Natural killer cell (primary cell): ENCODE measurements around the gene MAVS. TPM values are rescaled to one million over a fixed set of nuclear protein-coding genes. Genes with fewer than 3 reads are reported as not detected.

Experiments
- ATAC-seq, 3 donors: fragments of 150-1000 bp in 2 of 3; fragments of 200-7000 bp in 1 of 3; cut with Tn5 transposase; 1 replicate in 1 of 3; 2 replicates in 2 of 3; pipeline ENCODE4 v1.10.0; 2021; ENCODE audit warnings: mild to moderate bottlenecking in 2 of 3, moderate library complexity in 2 of 3
- DNase-seq, 2 donors: peaks; one replicate each; pipeline versions ENCODE4 v3.0.0 to v3.0.0-alpha.2; 2013 to 2021; ENCODE audit warnings: mixed read lengths in 1 of 2
- H3K27ac ChIP-seq: one replicate; pipeline ENCODE4 v1.5.1; 2013; ENCODE audit warnings: mild to moderate bottlenecking, low read length
- H3K27me3 ChIP-seq: one replicate; pipeline ENCODE4 v1.6.1; 2013; ENCODE audit warnings: low read length; ENCODE audit not compliant: control insufficient read depth, insufficient read depth
- H3K36me3 ChIP-seq: one replicate; pipeline ENCODE4 v1.6.1; 2013; ENCODE audit warnings: low read length; ENCODE audit not compliant: control insufficient read depth, insufficient read depth
- H3K4me1 ChIP-seq: one replicate; pipeline ENCODE4 v1.6.1; 2013; ENCODE audit warnings: low read length; ENCODE audit not compliant: control insufficient read depth, insufficient read depth
- H3K4me3 ChIP-seq: one replicate; pipeline ENCODE4 v1.5.1; 2013; ENCODE audit warnings: low read length
- H3K9me3 ChIP-seq: one replicate; pipeline ENCODE4 v1.6.1; 2013; ENCODE audit warnings: low read length; ENCODE audit not compliant: control insufficient read depth, insufficient read depth
- H3K27ac Mint-ChIP-seq, 2 donors: one replicate each; pipeline ENCODE4 v1.8.0; 2022; ENCODE audit warnings: mild to moderate bottlenecking in 2 of 2, mixed read lengths in 2 of 2, moderate library complexity in 1 of 2
- H3K27me3 Mint-ChIP-seq, 2 donors: one replicate each; pipeline ENCODE4 v1.8.0; 2022; ENCODE audit warnings: low read depth in 2 of 2, mixed read lengths in 2 of 2
- H3K36me3 Mint-ChIP-seq: one replicate; pipeline ENCODE4 v1.8.0; 2022; ENCODE audit warnings: mixed read lengths
- H3K4me1 Mint-ChIP-seq, 2 donors: one replicate each; pipeline ENCODE4 v1.8.0; 2022; ENCODE audit warnings: mixed read lengths in 2 of 2
- H3K4me3 Mint-ChIP-seq: one replicate; pipeline ENCODE4 v1.8.0; 2022; ENCODE audit warnings: mild to moderate bottlenecking, moderate library complexity, mixed read lengths
- H3K9me3 Mint-ChIP-seq, 2 donors: one replicate each; pipeline ENCODE4 v1.8.0; 2022; ENCODE audit warnings: mixed read lengths in 2 of 2
- CTCF ChIP-seq: fragments of 200-600 bp; IDR thresholded peaks from one replicate; pipeline ENCODE4 v1.8.0; 2022; ENCODE audit warnings: antibody characterized with exemption
- WGBS: methylation state at CpG from one replicate; pipeline ENCODE4 v1.1.7; 2013; ENCODE audit warnings: missing lambda C conversion rate; ENCODE audit not compliant: insufficient coverage; 5-methylcytosine and 5-hydroxymethylcytosine counted together
- intact Hi-C: fragments of 100-400 bp; cut with micrococcal nuclease; formaldehyde crosslinking; loops from one replicate; pipeline ENCODE4 v1.14.2; 2022
- total RNA-seq, 4 donors: library from RNA; stranded (reverse); fragments of 120-200 nt in 1 of 4; gene quantifications; one replicate each; pipeline versions ENCODE4 v1.2.3 to v1.2.4, GENCODE V29; 2013 to 2022

The MAVS gene
- total RNA-seq, 3 donors from 2014 or later (not counting 1 experiment from before 2014, with no cell fraction given): 23.1 to 30.8 (median 26.4) TPM

DNA sequence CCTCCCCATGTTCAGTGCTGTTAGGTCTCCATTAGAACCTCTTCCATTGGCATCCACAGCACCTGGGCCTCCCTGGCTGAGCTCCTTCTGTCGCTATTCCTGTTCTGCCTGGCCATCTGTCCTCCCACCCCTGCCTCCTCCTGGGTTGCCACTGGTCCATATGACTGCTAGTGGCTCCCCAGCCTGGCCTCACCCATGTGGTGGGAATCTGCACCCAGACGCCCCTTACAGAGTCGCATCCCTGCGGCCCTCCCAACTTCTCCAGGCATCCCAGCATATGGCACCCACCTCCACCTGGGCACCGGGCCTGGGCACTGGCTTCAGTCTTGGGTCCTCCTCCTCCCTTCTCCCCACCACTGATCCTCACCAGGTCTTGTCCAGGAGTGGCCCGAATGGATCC, 42.8 kb upstream of the MAVS start:
- Mint-ChIP-seq H3K9me3 (no peaks in the 10 kb centered on the region), H3K4me3 (no peak overlapping the region), H3K27me3 (no peaks in the 10 kb centered on the region), H3K4me1 (peaks cover 26 to 62% of the 10 kb centered on the region in 2 donors), H3K27ac (peak overlapping the region in 1 of 2 donors; percentile 73), H3K36me3 (peaks cover 19% of the 10 kb centered on the region)
- Histone ChIP-seq H3K4me3 (no peak overlapping the region), H3K27me3 (no peaks in the 10 kb centered on the region), H3K9me3 (no peaks in the 10 kb centered on the region), H3K27ac (no peak overlapping the region), H3K4me1 (peaks cover 88% of the 10 kb centered on the region), H3K36me3 (peaks cover 69% of the 10 kb centered on the region)
- ATAC-seq (no peak), DNase-seq (no peak)
- WGBS: 90% methylated on average over 6 of the region's 6 CpGs
- intact Hi-C loops: no loop called here
- TF ChIP-seq CTCF: no peak

GRCh38 chr20:3804254-3804751, 42.3 kb upstream of the MAVS start:
- H3K9me3 ChIP-seq: no peaks in the 10 kb centered on the region
- H3K9me3 Mint-ChIP-seq: no peaks in the 10 kb centered on the region

DNA sequence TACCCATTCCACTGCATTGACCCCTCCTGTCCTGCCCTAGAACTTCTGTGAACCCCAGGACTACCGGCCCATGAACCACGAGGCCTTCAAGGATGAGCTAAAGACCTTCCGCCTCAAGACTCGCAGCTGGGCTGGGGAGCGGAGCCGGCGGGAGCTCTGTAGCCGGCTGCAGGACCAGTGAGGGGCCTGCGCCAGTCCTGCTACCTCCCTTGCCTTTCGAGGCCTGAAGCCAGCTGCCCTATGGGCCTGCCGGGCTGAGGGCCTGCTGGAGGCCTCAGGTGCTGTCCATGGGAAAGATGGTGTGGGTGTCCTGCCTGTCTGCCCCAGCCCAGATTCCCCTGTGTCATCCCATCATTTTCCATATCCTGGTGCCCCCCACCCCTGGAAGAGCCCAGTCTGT, 41.9 kb upstream of the MAVS start:
- H3K4me1 Mint-ChIP-seq: peaks cover 19 to 53% of the 10 kb centered on the region in 2 donors
- Histone ChIP-seq H3K4me3 (no peak overlapping the region), H3K36me3 (peaks cover 69% of the 10 kb centered on the region), H3K4me1 (peaks cover 82% of the 10 kb centered on the region), H3K27ac (no peak overlapping the region), H3K27me3 (no peaks in the 10 kb centered on the region), H3K9me3 (no peaks in the 10 kb centered on the region)
- no peaks in the 10 kb centered on the region for H3K27me3 Mint-ChIP-seq
- no peak for TF ChIP-seq CTCF
- no peaks in the 10 kb centered on the region for H3K9me3 Mint-ChIP-seq
- ATAC-seq: no peak
- intact Hi-C loops: no loop called here
- H3K27ac Mint-ChIP-seq: peak overlapping the region; percentile 52 to 81
- H3K4me3 Mint-ChIP-seq: no peak overlapping the region
- WGBS: 96% methylated on average over 11 of the region's 11 CpGs
- DNase-seq: no peak
- peaks cover 19% of the 10 kb centered on the region for H3K36me3 Mint-ChIP-seq

More at GRCh38 chr20:3804254-3804751, 42.3 kb upstream of the MAVS start:
- no peaks in the 10 kb centered on the region for H3K27me3 ChIP-seq
- Mint-ChIP-seq H3K27ac (peak overlapping the region in 1 of 2 donors; percentile 73), H3K27me3 (no peaks in the 10 kb centered on the region), H3K36me3 (peaks cover 19% of the 10 kb centered on the region), H3K4me3 (no peak overlapping the region), H3K4me1 (peaks cover 22 to 58% of the 10 kb centered on the region in 2 donors)
- no peak overlapping the region for H3K27ac ChIP-seq
- intact Hi-C loops: no loop called here
- WGBS: 79% methylated on average over 8 of the region's 11 CpGs
- peaks cover 83% of the 10 kb centered on the region for H3K4me1 ChIP-seq
- no peak for ATAC-seq
- DNase-seq: no peak
- peaks cover 69% of the 10 kb centered on the region for H3K36me3 ChIP-seq
- no peak for TF ChIP-seq CTCF
- no peak overlapping the region for H3K4me3 ChIP-seq

DNA sequence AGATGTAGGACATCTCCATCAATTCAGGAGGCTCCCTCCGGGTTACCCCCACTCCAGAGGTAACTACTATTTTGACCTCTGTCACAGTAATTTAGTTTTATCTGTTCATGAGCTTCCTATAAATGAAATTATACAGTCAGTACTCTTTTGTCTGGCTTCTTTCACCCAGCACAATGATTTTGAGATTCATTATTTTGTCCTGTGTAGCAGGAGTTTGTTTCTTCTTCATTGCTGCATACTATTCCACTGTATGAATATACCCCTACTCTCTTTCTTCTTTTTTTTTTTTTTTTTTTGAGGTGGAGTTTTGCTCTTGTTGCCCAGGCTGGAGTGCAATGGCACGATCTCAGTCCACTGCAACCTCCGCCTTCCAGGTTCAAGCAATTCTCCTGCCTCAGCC, 38.1 kb upstream of the MAVS start:
- Mint-ChIP-seq H3K27me3 (no peaks in the 10 kb centered on the region), H3K4me1 (peaks cover 48 to 70% of the 10 kb centered on the region in 2 donors), H3K27ac (no peak overlapping the region), H3K9me3 (no peaks in the 10 kb centered on the region), H3K36me3 (peaks cover 8% of the 10 kb centered on the region), H3K4me3 (no peak overlapping the region)
- ATAC-seq (no peak), DNase-seq (no peak)
- intact Hi-C loops: no loop called here
- WGBS: 95% methylated on average over 2 of the region's 3 CpGs
- no peaks in the 10 kb centered on the region for H3K9me3 ChIP-seq
- TF ChIP-seq CTCF: no peak
- H3K27me3 ChIP-seq: no peaks in the 10 kb centered on the region
- no peak overlapping the region for H3K4me3 ChIP-seq
- H3K36me3 ChIP-seq: peaks cover 31% of the 10 kb centered on the region
- no peak overlapping the region for H3K27ac ChIP-seq
- peaks cover 83% of the 10 kb centered on the region for H3K4me1 ChIP-seq
